ENCODE measurements around the gene NOS1AP. TPM values are rescaled to one million over a fixed set of nuclear protein-coding genes. Genes with fewer than 3 reads are reported as not detected.

NOS1AP gene
- total and polyA plus RNA-seq, 9 of the 15 experiments (the other 6 are each of a cell fraction or from before 2014, with no cell fraction given): 0.07 to 1.5 (median 0.22) TPM

GRCh38 chr1:162389971-162390370, 320.5 kb downstream of the NOS1AP start (continued):
- TF ChIP-seq RFX5 (IDR thresholded peaks at IDR 0.05; ENCODE audit: low read depth, low read length): no peak
- no peak for TF ChIP-seq CEBPZ (IDR thresholded peaks at IDR 0.05; ENCODE audit: borderline replicate concordance, low read depth, low read length)
- TF ChIP-seq NR2C2 (CRISPR knock-in tag; IDR thresholded peaks at IDR 0.05): no peak
- no peak for TF ChIP-seq NR2C2 (tag; IDR thresholded peaks at IDR 0.05)
- TF ChIP-seq MAFF (IDR thresholded peaks at IDR 0.05; ENCODE audit: low read length): no peak
- peak in 1 of 2 experiments; percentile 13; a peak in 1 of 4 replicates for TF ChIP-seq RAD21 (CRISPR knock-in tag; conservative IDR thresholded peaks at IDR 0.05 in 1 of 2, IDR thresholded peaks at IDR 0.05 in 1 of 2)
- TF ChIP-seq ZNF253 (CRISPR knock-in tag; conservative IDR thresholded peaks at IDR 0.05): no peak
- no peak for TF ChIP-seq POLR3A (IDR thresholded peaks at IDR 0.05; ENCODE audit: borderline replicate concordance, extremely low read depth, insufficient read depth, insufficient read length)
- TF ChIP-seq JUNB (CRISPR knock-in tag; conservative IDR thresholded peaks at IDR 0.05): no peak
- 0 out of 2 replicates have a peak, but pooled peaks have one; percentile 30 for TF ChIP-seq ZNF143 (CRISPR knock-in tag; IDR thresholded peaks at IDR 0.05)
- no peak for TF ChIP-seq E2F5 (CRISPR knock-in tag; IDR thresholded peaks at IDR 0.05)
- TF ChIP-seq SMARCA4 (IDR thresholded peaks at IDR 0.05): 0 out of 2 replicates have a peak, but pooled peaks have one; percentile 14
- TF ChIP-seq ZBTB33 (CRISPR knock-in tag; IDR thresholded peaks at IDR 0.05): no peak
- no peak for TF ChIP-seq MCM5 (IDR thresholded peaks at IDR 0.05; ENCODE audit: low read depth)
- no peak for TF ChIP-seq TAF1 (IDR thresholded peaks at IDR 0.05; ENCODE audit: control insufficient read depth, extremely low read depth, insufficient read depth, low read length, severe bottlenecking)
- no peak for TF ChIP-seq RHOXF2B (CRISPR knock-in tag; conservative IDR thresholded peaks at IDR 0.05)
- TF ChIP-seq HNRNPL (IDR thresholded peaks at IDR 0.05; ENCODE audit: low read depth, low read length): no peak
- no peak for TF ChIP-seq CTCFL (IDR thresholded peaks at IDR 0.05; ENCODE audit: borderline replicate concordance, insufficient read depth, low read depth, low read length, poor library complexity, severe bottlenecking)
- TF ChIP-seq JUND (IDR thresholded peaks at IDR 0.05; ENCODE audit: borderline replicate concordance, low read depth, low read length): peak; percentile 22; the same call in 1 of the 2 replicates
- no peak for TF ChIP-seq JUND (tag; IDR thresholded peaks at IDR 0.05; ENCODE audit: borderline replicate concordance, low read depth, low read length)
- TF ChIP-seq PRMT5 (CRISPR knock-in tag; IDR thresholded peaks at IDR 0.05): no peak
